ENCODE results near the gene PTPRM.

PTPRM gene

GRCh38 chr18:7596147-7596546 lies 29.0 kb downstream of the PTPRM start:
- Histone ChIP-seq H3K27me3 (ENCODE audit: low read length) (no peaks in the 10 kb centered on the region), H3K27ac (ENCODE audit: low read depth, low read length) (no peak overlapping the region), H2AFZ (ENCODE audit: low read depth, low read length, severe bottlenecking) (no peak overlapping the region), H3K9me3 (ENCODE audit: insufficient read depth, low read length) (no peaks in the 10 kb centered on the region), H3K79me2 (ENCODE audit: insufficient read depth, low read length) (no peaks in the 10 kb centered on the region), H3K9ac (ENCODE audit: low read length) (no peak overlapping the region), H4K20me1 (ENCODE audit: low read depth, low read length) (no peaks in the 10 kb centered on the region), H3K9me2 (replicated peaks; ENCODE audit: insufficient read depth, low read length) (no peaks in the 10 kb centered on the region), H3K4me3 (ENCODE audit: insufficient read depth, low read length, poor library complexity, severe bottlenecking) (no peak overlapping the region), H3K36me3 (ENCODE audit: low read length) (no peaks in the 10 kb centered on the region), H3F3A (ENCODE audit: insufficient read depth) (no peaks in the 10 kb centered on the region), H3K4me2 (ENCODE audit: low read depth, low read length, poor library complexity, severe bottlenecking) (no peak overlapping the region)
- TF ChIP-seq CTCF (IDR thresholded peaks at IDR 0.05; ENCODE audit: insufficient read depth, low read length, poor library complexity, severe bottlenecking): no peak
- TF ChIP-seq EZH2phosphoT487 (conservative IDR thresholded peaks at IDR 0.05; ENCODE audit: low read length): no peak

DNA sequence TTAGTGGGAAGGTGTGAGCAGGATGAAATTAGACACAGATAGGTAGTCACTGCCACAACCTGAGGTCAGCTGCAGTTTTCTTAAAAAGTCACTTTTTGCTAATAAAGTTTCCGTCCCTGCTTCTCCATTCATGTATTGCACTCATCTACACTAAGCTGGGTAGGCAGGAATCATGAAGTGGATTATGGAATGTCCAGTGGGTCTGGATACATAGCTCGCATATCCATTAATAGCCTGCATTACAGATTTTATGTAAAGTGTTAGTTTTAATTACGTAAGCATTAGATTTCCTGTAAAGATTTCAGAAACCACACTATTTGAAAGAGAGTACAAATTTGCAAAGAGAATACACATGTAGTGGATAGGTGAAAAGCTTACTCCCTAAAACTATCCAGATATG lies 30.4 kb downstream of the PTPRM start:
- Histone ChIP-seq H3K27ac (ENCODE audit: low read depth, low read length) (no peak overlapping the region), H3K9me3 (ENCODE audit: insufficient read depth, low read length) (no peaks in the 10 kb centered on the region), H3K9me2 (replicated peaks; ENCODE audit: insufficient read depth, low read length) (no peaks in the 10 kb centered on the region), H2AFZ (ENCODE audit: low read depth, low read length, severe bottlenecking) (no peak overlapping the region), H3K4me2 (ENCODE audit: low read depth, low read length, poor library complexity, severe bottlenecking) (no peak overlapping the region), H3K36me3 (ENCODE audit: low read length) (no peaks in the 10 kb centered on the region), H3K79me2 (ENCODE audit: insufficient read depth, low read length) (no peaks in the 10 kb centered on the region), H4K20me1 (ENCODE audit: low read depth, low read length) (no peaks in the 10 kb centered on the region), H3K27me3 (ENCODE audit: low read length) (no peaks in the 10 kb centered on the region), H3K4me3 (ENCODE audit: insufficient read depth, low read length, poor library complexity, severe bottlenecking) (no peak overlapping the region), H3F3A (ENCODE audit: insufficient read depth) (no peaks in the 10 kb centered on the region), H3K9ac (ENCODE audit: low read length) (no peak overlapping the region)
- TF ChIP-seq EZH2phosphoT487 (conservative IDR thresholded peaks at IDR 0.05; ENCODE audit: low read length): no peak
- TF ChIP-seq CTCF (IDR thresholded peaks at IDR 0.05; ENCODE audit: insufficient read depth, low read length, poor library complexity, severe bottlenecking): no peak

GRCh38 chr18:7598167-7599047 lies 31.3 kb downstream of the PTPRM start:
- Histone ChIP-seq H3K9me2 (replicated peaks; ENCODE audit: insufficient read depth, low read length) (no peaks in the 10 kb centered on the region), H3K36me3 (ENCODE audit: low read length) (no peaks in the 10 kb centered on the region), H2AFZ (ENCODE audit: low read depth, low read length, severe bottlenecking) (no peak overlapping the region), H3K9ac (ENCODE audit: low read length) (no peak overlapping the region), H4K20me1 (ENCODE audit: low read depth, low read length) (no peaks in the 10 kb centered on the region), H3K4me3 (ENCODE audit: insufficient read depth, low read length, poor library complexity, severe bottlenecking) (no peak overlapping the region), H3F3A (ENCODE audit: insufficient read depth) (no peaks in the 10 kb centered on the region), H3K79me2 (ENCODE audit: insufficient read depth, low read length) (no peaks in the 10 kb centered on the region), H3K27ac (ENCODE audit: low read depth, low read length) (no peak overlapping the region), H3K27me3 (ENCODE audit: low read length) (no peaks in the 10 kb centered on the region), H3K9me3 (ENCODE audit: insufficient read depth, low read length) (no peaks in the 10 kb centered on the region), H3K4me2 (ENCODE audit: low read depth, low read length, poor library complexity, severe bottlenecking) (no peak overlapping the region)
- TF ChIP-seq EZH2phosphoT487 (conservative IDR thresholded peaks at IDR 0.05; ENCODE audit: low read length) (no peak), CTCF (IDR thresholded peaks at IDR 0.05; ENCODE audit: insufficient read depth, low read length, poor library complexity, severe bottlenecking) (no peak)

Measured in SU-DHL-6 (cell line).